ENCODE results near the gene MEIKIN.

Gene MEIKIN

DNA sequence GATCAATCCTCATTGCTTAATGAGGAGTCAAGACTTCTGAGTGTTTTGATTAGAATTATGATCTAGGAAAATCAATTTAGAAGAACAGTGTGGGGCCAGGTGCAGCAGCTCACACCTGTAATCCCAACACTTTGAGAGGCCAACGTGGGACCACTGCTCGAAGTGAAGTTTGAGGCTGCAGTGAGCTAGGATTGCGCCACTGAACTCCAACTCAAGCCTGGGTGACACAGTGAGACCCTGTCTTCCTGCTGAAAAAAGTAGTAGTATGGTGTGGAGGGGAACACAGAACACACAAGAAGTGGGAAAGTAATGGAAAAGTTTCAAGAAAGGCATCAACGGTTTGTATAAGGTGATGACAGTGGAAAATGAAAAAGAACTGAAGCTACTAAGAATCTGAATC is 157.7 kb downstream of the MEIKIN start:
- TF ChIP-seq TAF1 (IDR thresholded peaks at IDR 0.05; ENCODE audit: borderline replicate concordance, insufficient read depth, low read length) (no peak), SIN3A (IDR thresholded peaks at IDR 0.05; ENCODE audit: borderline replicate concordance, insufficient read depth, low read length) (no peak), FOXP2 (optimal IDR thresholded peaks at IDR 0.05; ENCODE audit: borderline replicate concordance, extremely low read depth, extremely low read length, insufficient read depth) (no peak), POLR2AphosphoS5 (IDR thresholded peaks at IDR 0.05; ENCODE audit: low read depth, low read length) (no peak)
- TF ChIP-seq, protein P1, sequence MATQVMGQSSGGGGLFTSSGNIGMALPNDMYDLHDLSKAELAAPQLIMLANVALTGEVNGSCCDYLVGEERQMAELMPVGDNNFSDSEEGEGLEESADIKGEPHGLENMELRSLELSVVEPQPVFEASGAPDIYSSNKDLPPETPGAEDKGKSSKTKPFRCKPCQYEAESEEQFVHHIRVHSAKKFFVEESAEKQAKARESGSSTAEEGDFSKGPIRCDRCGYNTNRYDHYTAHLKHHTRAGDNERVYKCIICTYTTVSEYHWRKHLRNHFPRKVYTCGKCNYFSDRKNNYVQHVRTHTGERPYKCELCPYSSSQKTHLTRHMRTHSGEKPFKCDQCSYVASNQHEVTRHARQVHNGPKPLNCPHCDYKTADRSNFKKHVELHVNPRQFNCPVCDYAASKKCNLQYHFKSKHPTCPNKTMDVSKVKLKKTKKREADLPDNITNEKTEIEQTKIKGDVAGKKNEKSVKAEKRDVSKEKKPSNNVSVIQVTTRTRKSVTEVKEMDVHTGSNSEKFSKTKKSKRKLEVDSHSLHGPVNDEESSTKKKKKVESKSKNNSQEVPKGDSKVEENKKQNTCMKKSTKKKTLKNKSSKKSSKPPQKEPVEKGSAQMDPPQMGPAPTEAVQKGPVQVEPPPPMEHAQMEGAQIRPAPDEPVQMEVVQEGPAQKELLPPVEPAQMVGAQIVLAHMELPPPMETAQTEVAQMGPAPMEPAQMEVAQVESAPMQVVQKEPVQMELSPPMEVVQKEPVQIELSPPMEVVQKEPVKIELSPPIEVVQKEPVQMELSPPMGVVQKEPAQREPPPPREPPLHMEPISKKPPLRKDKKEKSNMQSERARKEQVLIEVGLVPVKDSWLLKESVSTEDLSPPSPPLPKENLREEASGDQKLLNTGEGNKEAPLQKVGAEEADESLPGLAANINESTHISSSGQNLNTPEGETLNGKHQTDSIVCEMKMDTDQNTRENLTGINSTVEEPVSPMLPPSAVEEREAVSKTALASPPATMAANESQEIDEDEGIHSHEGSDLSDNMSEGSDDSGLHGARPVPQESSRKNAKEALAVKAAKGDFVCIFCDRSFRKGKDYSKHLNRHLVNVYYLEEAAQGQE (IDR thresholded peaks at IDR 0.05; ENCODE audit: insufficient read depth in 1 of 2, low read depth in 2 of 2, low read length in 2 of 2) = no peak

DNA sequence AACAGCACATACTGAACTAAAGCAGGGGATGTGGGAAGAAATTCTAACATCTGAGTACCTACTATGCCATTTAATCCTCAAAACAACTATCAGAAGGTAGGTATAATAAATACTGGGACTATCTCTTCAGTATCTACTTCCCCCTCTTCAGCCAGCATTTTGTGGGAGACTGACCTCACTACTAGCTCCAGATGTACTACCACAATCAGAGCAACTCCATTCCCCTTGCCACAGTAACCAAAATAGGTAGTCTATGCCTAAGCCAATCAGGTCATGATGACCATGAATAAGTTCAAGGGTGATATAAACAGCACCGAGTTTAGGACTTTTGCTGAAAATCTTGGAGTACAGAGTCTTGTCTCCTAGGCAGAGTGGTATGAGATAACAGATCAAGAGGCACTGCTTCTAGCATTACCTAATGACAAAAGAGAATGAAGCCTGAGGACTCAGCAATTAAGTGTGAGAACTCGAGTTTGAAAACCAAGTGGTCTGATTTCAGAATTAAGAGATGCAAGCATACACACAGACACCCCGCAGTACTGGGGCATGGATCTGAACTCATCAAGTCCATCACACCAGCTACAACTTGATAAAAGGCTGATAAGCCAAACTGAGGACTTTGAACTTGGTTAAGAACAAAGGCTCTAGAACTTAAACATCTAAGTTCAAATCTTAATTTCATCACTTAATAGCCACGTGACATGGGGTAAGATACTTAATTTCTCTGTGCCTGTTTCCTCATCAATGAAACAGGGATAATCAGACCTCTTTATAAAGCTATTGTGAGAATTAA is 158.4 kb downstream of the MEIKIN start:
- TF ChIP-seq TAF1 (IDR thresholded peaks at IDR 0.05; ENCODE audit: borderline replicate concordance, insufficient read depth, low read length) = no peak
- TF ChIP-seq SIN3A (IDR thresholded peaks at IDR 0.05; ENCODE audit: borderline replicate concordance, insufficient read depth, low read length) = no peak
- TF ChIP-seq POLR2AphosphoS5 (IDR thresholded peaks at IDR 0.05; ENCODE audit: low read depth, low read length) = no peak
- TF ChIP-seq, protein P1 (IDR thresholded peaks at IDR 0.05; ENCODE audit: insufficient read depth in 1 of 2, low read depth in 2 of 2, low read length in 2 of 2) = no peak
- no peak for TF ChIP-seq FOXP2 (optimal IDR thresholded peaks at IDR 0.05; ENCODE audit: borderline replicate concordance, extremely low read depth, extremely low read length, insufficient read depth)

DNA sequence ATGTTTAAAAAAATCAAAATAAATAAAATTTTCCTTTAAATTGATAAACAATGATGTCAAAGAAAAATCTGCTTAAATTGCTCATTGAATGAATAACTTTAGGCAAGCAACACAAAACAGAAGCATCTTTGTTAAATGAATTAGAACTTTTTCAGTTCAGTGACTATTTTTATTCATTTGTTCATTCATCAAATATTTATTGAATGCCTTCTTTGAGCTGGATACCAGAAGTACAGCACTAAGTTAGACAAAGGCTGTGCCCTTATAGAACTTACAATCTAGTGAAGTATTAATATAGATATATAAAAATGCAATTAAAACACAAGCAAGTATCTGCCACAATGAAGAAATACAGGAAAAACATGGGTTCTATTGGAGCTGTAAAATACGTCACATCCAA is 159.4 kb downstream of the MEIKIN start:
- TF ChIP-seq SIN3A (IDR thresholded peaks at IDR 0.05; ENCODE audit: borderline replicate concordance, insufficient read depth, low read length) (no peak), POLR2AphosphoS5 (IDR thresholded peaks at IDR 0.05; ENCODE audit: low read depth, low read length) (no peak), TAF1 (IDR thresholded peaks at IDR 0.05; ENCODE audit: borderline replicate concordance, insufficient read depth, low read length) (no peak)
- TF ChIP-seq, protein P1 (IDR thresholded peaks at IDR 0.05; ENCODE audit: insufficient read depth in 1 of 2, low read depth in 2 of 2, low read length in 2 of 2) = no peak

DNA sequence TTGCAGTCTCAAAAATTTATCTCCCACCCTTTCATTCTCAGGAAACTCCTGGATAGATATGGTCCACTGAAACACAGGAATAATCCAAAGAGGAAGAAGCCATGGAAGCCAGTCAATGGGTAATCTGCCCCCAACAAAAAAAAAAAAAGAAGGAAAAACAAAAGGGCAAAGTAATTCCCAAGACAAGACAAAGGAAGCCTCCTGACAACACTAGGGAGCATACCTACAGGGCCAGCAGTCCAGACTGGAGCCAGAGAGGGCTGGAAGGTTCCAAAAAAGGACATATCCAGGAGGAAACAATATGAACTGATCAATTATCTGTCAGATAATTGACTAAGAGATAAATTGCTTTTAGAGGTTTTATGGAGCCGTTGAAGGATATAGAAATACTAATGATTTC is 161.6 kb downstream of the MEIKIN start:
- no peak for TF ChIP-seq POLR2AphosphoS5 (IDR thresholded peaks at IDR 0.05; ENCODE audit: low read depth, low read length)
- no peak for TF ChIP-seq SIN3A (IDR thresholded peaks at IDR 0.05; ENCODE audit: borderline replicate concordance, insufficient read depth, low read length)
- TF ChIP-seq, protein P1 (IDR thresholded peaks at IDR 0.05; ENCODE audit: insufficient read depth in 1 of 2, low read depth in 2 of 2, low read length in 2 of 2) = no peak
- TF ChIP-seq TAF1 (IDR thresholded peaks at IDR 0.05; ENCODE audit: borderline replicate concordance, insufficient read depth, low read length) = no peak
- TF ChIP-seq FOXP2 (optimal IDR thresholded peaks at IDR 0.05; ENCODE audit: borderline replicate concordance, extremely low read depth, extremely low read length, insufficient read depth) = no peak
